Endothelial cell of umbilical vein (primary cell): Measurements from ENCODE around the gene FNDC5.

Experiments used
- EZH2 ChIP-seq: IDR thresholded peaks from 2 replicates; pipeline ENCODE4 v1.6.1; 2012; ENCODE audit warnings: borderline replicate concordance, low read depth, mild to moderate bottlenecking, moderate library complexity, low read length, inconsistent platforms; ENCODE audit not compliant: severe bottlenecking
- FOS ChIP-seq: IDR thresholded peaks from 2 replicates; pipeline ENCODE4 v1.6.1; 2011; ENCODE audit warnings: mild to moderate bottlenecking, low read length, moderate library complexity, borderline replicate concordance; ENCODE audit not compliant: insufficient read depth
- POLR2A ChIP-seq: IDR thresholded peaks from 2 replicates; pipeline ENCODE4 v1.6.1; 2012; ENCODE audit warnings: low read depth, mild to moderate bottlenecking, control low read depth, low read length
- TF ChIP-seq, protein P1 (sequence below), 2 donors: IDR thresholded peaks; 1 replicate in 1 of 2; 2 replicates in 1 of 2; pipeline ENCODE4 v1.5.1; 2011; ENCODE audit warnings: low read length in 2 of 2, mild to moderate bottlenecking in 2 of 2, moderate library complexity in 2 of 2, control low read depth in 1 of 2, inconsistent platforms in 1 of 2, low read depth in 1 of 2; ENCODE audit not compliant: insufficient read depth in 1 of 2; ENCODE audit errors: extremely low read depth in 1 of 2
- TF ChIP-seq, protein P2 (sequence below): IDR thresholded peaks from 2 replicates; pipeline ENCODE4 v1.6.1; 2011; ENCODE audit not compliant: insufficient read depth, insufficient read length

DNA sequence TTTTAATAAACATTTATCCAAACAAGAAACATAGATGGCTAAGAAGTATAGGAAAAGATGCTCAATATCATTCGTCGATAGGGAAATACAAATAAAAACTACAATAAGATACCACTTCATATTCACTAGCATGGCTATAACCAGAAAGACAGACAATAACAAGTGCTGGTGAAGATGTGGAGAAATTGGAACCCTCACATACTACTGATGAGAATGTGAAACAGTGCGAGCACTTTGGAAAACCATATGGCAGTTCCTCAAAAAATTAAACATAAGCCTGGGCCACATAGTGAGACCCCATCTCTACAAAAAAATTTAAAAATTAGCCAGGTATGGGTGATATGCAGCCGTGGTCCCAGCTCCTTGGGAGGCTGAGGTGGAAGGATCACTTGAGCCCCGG is 39.6 kb upstream of the FNDC5 start:
- no peak for TF ChIP-seq EZH2
- no peak for TF ChIP-seq POLR2A
- TF ChIP-seq, protein P1, sequence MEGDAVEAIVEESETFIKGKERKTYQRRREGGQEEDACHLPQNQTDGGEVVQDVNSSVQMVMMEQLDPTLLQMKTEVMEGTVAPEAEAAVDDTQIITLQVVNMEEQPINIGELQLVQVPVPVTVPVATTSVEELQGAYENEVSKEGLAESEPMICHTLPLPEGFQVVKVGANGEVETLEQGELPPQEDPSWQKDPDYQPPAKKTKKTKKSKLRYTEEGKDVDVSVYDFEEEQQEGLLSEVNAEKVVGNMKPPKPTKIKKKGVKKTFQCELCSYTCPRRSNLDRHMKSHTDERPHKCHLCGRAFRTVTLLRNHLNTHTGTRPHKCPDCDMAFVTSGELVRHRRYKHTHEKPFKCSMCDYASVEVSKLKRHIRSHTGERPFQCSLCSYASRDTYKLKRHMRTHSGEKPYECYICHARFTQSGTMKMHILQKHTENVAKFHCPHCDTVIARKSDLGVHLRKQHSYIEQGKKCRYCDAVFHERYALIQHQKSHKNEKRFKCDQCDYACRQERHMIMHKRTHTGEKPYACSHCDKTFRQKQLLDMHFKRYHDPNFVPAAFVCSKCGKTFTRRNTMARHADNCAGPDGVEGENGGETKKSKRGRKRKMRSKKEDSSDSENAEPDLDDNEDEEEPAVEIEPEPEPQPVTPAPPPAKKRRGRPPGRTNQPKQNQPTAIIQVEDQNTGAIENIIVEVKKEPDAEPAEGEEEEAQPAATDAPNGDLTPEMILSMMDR (IDR thresholded peaks at IDR 0.05; ENCODE audit: extremely low read depth in 1 of 2, insufficient read depth in 1 of 2, low read depth in 1 of 2, low read length in 2 of 2): no peak
- TF ChIP-seq, protein P2, sequence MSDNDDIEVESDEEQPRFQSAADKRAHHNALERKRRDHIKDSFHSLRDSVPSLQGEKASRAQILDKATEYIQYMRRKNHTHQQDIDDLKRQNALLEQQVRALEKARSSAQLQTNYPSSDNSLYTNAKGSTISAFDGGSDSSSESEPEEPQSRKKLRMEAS: no peak
- TF ChIP-seq FOS: no peak
